Measurements from ENCODE around the gene NR2C1.
"Not testable (repeated sequence)": the region's sequence is repeated elsewhere in the genome, so short reads cannot be mapped to it uniquely, and the experiment has no call there.

NR2C1 gene

GRCh38 chr12:95072900-95073697 is at the start of gene NR2C1:
TSS of gene NR2C1 (minus strand) at chr12:95073618. CDS start at chr12:95067384, 6,234 bp downstream.
- DNase-seq: peak; percentile 93

DNA sequence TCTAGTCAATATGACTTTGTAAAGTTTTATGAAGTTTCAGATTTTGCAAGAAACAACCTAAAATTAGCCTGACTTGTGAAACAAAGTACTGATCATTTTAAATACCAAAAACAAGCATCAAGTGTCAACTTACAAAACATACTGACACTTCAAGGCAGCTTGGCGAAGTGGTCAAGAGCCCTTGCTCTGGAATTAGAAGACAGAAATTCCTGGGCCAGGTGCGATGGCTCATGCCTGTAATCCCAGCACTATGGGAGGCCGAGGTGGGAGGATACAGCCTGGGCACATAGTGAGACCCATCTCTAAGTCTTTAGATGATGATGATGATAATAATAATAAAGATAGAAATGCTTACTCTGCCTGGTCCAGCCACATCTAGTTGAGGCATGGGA is 45.4 kb upstream of the NR2C1 start:
- no peak for DNase-seq

DNA sequence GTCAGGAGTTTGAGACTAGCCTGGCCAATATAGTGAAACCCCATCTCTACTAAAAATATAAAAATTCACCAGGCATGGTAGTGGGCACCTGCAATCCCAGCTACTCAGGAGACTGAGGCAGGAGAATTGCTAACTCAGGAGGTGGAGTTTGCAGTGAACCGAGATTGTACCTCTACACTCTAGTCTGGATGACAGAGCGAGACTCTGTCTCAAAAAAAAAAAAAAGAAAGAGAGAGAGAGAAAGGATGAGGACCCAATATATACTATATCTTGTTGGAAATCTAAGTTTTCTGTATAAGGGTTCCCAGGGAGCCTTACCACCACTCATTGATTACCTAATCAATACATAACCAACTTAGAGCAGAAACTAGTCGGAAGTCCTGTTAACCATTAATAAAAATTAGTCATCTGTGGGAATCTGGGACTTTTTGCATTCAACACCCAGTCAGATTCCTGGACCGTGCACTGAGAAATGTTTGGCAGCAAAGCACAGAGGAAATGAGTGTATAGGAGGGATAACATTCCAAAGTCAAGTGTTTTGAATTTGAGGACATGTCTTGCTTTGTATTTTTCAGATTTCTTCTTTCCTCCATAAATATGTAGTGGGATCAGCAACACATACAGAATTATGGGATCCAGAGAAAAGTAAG is 44.8 kb upstream of the NR2C1 start:
- no peak for DNase-seq

- DNase-seq: peak; percentile 65
Measured at GRCh38 chr12:95117178-95117599, 43.8 kb upstream of the NR2C1 start.

- no peak for DNase-seq
Measured at GRCh38 chr12:95116773-95117172, 43.4 kb upstream of the NR2C1 start.

GRCh38 chr12:95116341-95116740 is 42.9 kb upstream of the NR2C1 start:
- no peak for DNase-seq

GRCh38 chr12:95115641-95116040 is 42.2 kb upstream of the NR2C1 start:
- no peak for DNase-seq

GRCh38 chr12:95114766-95115405 is 41.5 kb upstream of the NR2C1 start:
- no peak for DNase-seq

GRCh38 chr12:95107362-95107761 is 33.9 kb upstream of the NR2C1 start:
- DNase-seq: no peak

DNA sequence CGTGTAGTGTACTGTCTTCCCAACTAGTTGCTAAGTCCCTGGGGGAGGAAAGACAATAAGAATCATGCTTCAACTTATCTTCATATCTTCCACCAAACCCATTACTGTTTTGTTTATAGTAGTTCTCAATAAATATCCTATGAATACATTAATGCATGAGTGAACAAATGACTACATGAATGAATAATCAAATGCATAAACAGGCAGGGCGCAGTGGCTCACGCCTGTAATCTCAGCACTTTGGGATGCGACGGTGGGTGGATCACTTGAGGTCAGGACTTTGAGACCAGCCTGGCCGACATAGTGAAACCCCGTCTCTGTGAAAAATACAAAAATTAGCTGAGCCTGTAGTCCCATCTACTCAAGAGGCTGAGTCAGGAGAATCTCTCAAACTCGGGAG is 32.1 kb upstream of the NR2C1 start:
- no peak for DNase-seq

DNA sequence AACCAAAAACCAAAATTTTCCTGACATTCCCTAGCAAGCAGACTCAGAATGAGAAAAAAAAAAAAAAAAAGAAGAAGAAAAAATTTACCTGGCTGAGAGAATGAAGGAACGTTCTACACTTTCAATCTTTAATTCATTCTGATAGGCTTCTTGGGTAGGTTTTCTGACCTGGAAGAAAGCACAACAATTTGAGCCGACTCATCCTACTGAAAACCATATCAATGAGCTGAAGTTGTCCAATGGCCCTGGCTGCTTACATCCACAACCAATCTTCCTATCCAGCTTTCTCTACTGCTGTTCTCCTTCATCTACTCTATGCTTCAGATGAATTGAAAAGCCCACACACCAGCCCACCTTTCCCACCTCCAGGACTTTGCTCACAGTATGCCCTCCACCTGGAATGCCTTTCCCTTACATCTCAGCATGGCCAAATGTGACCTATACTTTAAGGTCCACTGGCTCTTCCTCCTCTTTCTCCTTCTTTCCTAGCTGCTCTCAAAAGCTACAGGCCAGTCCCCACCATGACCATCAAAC is 31.6 kb upstream of the NR2C1 start:
- DNase-seq: no peak

DNA sequence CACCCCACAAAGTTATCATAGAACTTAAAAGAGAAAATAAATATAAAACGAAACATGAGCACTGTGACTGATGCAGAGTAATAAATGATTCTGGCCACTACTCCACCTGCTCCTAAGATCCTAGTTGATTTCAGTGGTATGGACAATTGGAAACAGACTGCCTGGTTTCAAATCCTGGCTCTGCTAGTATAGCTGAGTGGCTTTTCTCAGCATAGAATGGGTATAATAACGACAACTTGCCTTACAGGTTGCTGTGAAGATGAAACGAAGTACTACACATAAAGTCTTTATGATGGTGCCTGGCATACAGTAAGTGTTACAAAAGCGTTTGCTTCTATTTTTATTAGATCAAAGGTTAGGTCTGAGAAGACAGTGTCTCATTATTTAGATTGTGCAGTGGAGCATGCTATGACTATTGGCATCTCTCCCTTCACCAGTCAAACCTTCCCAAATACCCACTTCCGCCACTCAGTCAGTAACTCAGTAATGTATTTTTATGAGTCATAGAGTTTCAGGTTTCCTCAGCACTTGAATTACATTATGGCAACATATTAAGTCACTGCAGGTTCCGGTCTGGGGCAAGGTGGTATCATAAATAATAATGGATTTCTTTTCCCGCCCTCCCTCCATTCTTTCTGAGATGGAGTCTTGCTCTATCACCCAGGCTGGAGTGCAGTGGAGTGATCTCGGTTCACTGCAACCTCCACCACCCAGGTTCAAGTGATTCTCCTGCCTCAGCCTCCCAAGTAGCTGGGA is 29.7 kb upstream of the NR2C1 start:
- DNase-seq: no peak

DNA sequence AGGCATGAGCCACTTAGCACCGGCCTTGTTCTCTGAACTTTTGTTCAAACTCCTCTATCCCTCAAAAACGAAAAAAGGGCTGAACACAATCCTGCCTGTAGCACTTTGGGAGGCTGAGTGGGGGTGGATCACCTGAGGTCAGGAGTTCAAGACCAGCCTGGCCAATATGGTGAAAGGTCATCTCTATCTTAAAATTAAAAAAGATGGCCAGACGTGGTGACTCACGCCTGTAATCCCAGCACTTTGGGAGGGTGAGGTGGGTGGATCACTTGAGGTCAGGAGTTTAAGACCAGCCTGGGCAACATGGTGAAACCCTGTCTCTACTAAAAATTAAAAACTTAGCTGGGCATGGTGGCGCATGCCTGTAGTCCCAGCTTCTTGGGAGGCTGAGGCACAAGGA is 28.5 kb upstream of the NR2C1 start:
- not testable (repeated sequence) for DNase-seq

DNA sequence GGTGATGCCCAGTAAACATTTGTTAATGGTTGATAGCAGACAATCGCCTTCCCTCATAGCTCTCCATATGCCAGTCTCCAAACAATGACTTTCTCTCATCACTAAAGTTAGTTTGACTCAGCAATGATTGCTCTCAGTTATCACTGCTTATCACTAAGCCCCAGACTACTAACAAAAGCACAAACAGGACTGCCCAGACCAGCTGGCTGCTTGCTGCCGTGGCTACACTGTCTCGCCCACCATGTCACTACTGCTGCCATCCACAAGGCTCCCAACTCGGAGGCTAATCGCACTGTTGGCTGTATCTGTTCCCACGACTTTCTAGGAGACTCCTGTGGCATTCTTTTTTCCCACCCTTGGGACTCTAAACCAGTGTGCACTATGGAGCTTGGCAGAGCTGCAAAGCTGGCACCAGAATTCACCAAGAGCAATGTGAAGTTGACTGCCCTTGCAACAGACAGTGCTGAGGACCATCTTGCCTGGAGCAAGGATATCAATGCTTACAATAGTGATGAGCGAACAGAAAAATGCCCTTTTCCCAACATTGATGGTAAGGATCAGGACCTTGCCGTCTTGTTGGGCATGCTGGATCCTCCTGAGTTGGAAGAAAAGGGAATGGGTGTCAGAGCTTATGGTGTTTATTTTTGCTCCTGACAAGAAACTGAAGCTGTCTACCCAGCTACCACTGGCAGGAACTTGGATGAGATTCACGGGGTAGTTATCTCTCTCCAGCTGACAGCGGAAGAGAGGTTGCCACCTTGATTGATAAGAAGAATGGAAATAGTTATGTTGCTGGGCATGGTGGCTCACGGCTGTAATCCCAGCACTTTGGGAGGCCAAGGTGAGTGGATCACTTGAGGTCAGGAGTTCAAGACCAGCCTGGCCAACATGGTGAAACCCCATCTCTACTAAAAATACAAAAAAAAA is 27.1 kb upstream of the NR2C1 start:
- no peak for DNase-seq

DNA sequence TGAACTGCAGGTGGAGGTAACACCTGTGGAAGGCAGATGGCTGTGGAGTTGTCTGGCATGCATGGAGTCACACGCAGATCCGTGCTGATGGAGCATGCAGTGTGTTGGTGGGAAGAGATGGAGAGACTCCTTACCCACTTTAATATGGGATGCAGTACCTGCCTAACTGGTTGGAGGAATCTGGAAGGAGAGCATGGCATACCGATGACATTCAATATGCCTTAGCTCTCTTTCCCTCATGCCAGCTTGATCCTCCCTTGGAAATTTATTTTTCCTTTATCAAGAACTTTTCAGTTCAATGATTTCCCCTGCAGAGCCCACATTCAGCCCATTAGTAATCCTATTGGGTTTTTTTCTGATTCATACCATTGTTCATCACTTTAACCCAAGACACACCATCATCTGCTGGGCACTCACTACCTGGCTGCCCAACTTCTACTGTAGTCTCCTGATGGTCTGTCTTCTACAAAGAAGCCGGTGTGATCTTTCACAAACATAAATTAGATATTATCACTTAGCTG is 25.9 kb upstream of the NR2C1 start:
- DNase-seq: no peak

GRCh38 chr12:95096852-95097251 is 23.4 kb upstream of the NR2C1 start:
- DNase-seq: no peak

DNA sequence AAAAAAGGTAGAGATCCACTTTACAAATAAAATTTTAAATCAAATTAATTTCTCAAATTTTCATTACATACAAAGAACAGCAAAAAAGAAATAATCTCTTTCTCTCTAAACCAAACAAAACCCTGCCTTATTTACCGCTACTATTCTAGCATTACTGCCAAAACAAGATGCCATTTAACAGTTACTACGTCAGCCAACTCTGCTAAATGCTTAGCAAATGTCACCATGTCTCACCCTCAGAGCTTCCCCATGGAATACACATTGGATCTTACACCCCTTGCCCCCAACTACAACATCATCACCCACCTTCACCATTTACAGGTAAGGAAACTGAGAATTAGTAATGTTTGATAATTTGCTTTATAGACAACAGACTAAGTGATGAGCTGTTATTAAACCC is 23.0 kb upstream of the NR2C1 start:
- DNase-seq: no peak

- not testable (repeated sequence) for DNase-seq
Measured at GRCh38 chr12:95095866-95096265, 22.4 kb upstream of the NR2C1 start.

DNA sequence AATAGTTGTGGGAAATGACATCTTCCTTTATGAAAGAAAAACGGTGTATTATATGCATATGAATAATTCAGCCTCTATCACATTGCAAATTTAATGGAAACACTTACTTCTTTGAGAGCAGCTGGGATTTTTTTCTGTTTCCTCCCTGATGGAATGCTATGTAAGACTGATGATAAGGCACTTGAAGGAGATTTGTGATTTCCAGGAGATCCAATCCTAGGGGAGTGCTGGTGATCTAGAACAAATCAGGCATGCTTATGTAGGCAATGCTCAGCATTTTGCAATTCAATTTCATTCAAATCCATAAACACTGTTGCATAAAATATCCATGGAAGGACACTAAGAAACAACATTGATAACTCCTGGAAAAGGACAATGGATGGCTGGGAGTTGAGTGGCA is 16.0 kb upstream of the NR2C1 start:
- DNase-seq: no peak

GRCh38 chr12:95088379-95088778 is 15.0 kb upstream of the NR2C1 start:
- no peak for DNase-seq

GRCh38 chr12:95085612-95086011 is 12.2 kb upstream of the NR2C1 start:
- no peak for DNase-seq

DNA sequence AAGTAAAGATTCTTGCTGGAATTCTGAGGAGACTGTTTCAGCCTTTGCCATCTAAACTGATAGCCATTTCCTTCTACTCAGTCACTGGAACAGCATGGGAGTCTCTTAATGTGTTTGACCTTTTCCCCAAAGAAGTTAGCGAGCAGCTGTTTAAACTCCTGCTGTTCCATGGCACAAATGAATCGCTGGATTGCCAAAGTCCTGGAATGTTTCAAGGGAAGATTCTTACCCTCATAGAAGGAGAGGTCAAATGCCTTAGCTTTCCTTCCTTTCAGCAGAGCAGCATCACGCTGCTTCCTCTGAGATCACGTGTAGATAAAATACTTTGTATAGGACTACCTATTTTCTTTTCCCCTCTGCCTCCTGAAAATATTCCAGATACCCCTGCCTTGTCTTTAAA is 10.5 kb upstream of the NR2C1 start:
- DNase-seq: no peak

Data from activated CD8-positive, alpha-beta memory T cell treated with anti-CD3 and anti-CD28 coated beads for 24 hours (primary cell).